KOPT-K1 (cell line): ENCODE data around the gene GARIN1A.
"Not testable (repeated sequence)": the region's sequence is repeated elsewhere in the genome, so short reads cannot be mapped to it uniquely, and the experiment has no call there.

Source experiments
- H3K27ac ChIP-seq: fragments of 200-600 bp; sonication (generic); 2 replicates; pipeline ENCODE4 v1.5.1; 2016; ENCODE audit warnings: antibody characterized with exemption, mild to moderate bottlenecking, low read depth, low read length; ENCODE audit not compliant: poor library complexity, severe bottlenecking
- H3K36me3 ChIP-seq: fragments of 200-600 bp; sonication (generic); 2 replicates; pipeline ENCODE4 v1.5.1; 2017; ENCODE audit warnings: antibody characterized with exemption, mild to moderate bottlenecking, low read length, moderate library complexity; ENCODE audit not compliant: insufficient read depth
- H3K9me3 ChIP-seq: fragments of 200-600 bp; sonication (generic); 2 replicates; pipeline ENCODE4 v1.5.1; 2017; ENCODE audit warnings: antibody characterized with exemption, low read length, mild to moderate bottlenecking; ENCODE audit not compliant: insufficient read depth, poor library complexity, severe bottlenecking

The GARIN1A gene

GRCh38 chr7:128671992-128672391 is at the start of gene GARIN1A:
GARIN1A (plus strand) TSS chr7:128672292; CDS start chr7:128672398, 106 bp downstream.
- H3K27ac ChIP-seq, result no peak within 1 kb of the TSS
- H3K36me3 ChIP-seq, result no peaks in the 10 kb centered on the region
- no peaks in the 10 kb centered on the region for H3K9me3 ChIP-seq

GRCh38 chr7:128627124-128627523 is 45.0 kb upstream of the GARIN1A start:
- H3K9me3 ChIP-seq, H3K27ac ChIP-seq: not testable (repeated sequence)
- H3K36me3 ChIP-seq, result peaks cover 74% of the 10 kb centered on the region

GRCh38 chr7:128633915-128634314 is 38.2 kb upstream of the GARIN1A start:
- H3K9me3 ChIP-seq, H3K27ac ChIP-seq: not testable (repeated sequence)
- H3K36me3 ChIP-seq, result peaks cover 66% of the 10 kb centered on the region

- not testable (repeated sequence) for H3K27ac ChIP-seq, H3K9me3 ChIP-seq
- H3K36me3 ChIP-seq, result peaks cover 36% of the 10 kb centered on the region
Observed at GRCh38 chr7:128645206-128645605, 26.9 kb upstream of the GARIN1A start.

GRCh38 chr7:128645844-128646243 is 26.2 kb upstream of the GARIN1A start:
- H3K36me3 ChIP-seq, result peaks cover 35% of the 10 kb centered on the region
- H3K9me3 ChIP-seq, H3K27ac ChIP-seq: not testable (repeated sequence)

GRCh38 chr7:128646877-128647276 is 25.2 kb upstream of the GARIN1A start:
- peaks cover 35% of the 10 kb centered on the region for H3K36me3 ChIP-seq
- H3K9me3 ChIP-seq, H3K27ac ChIP-seq: not testable (repeated sequence)

GRCh38 chr7:128651096-128651495 is 21.0 kb upstream of the GARIN1A start:
- H3K9me3 ChIP-seq, H3K27ac ChIP-seq: not testable (repeated sequence)
- peaks cover 17% of the 10 kb centered on the region for H3K36me3 ChIP-seq

GRCh38 chr7:128652606-128653005 is 19.5 kb upstream of the GARIN1A start:
- H3K36me3 ChIP-seq, result peaks cover 14% of the 10 kb centered on the region

GRCh38 chr7:128653197-128653596 is 18.9 kb upstream of the GARIN1A start:
- H3K36me3 ChIP-seq, result peaks cover 14% of the 10 kb centered on the region
- not testable (repeated sequence) for H3K9me3 ChIP-seq, H3K27ac ChIP-seq

More at GRCh38 chr7:128652606-128653005, 19.5 kb upstream of the GARIN1A start:
- H3K27ac ChIP-seq, H3K9me3 ChIP-seq: not testable (repeated sequence)

GRCh38 chr7:128654080-128654479 is 18.0 kb upstream of the GARIN1A start:
- H3K27ac ChIP-seq, H3K9me3 ChIP-seq: not testable (repeated sequence)
- peaks cover 14% of the 10 kb centered on the region for H3K36me3 ChIP-seq

- not testable (repeated sequence) for H3K9me3 ChIP-seq, H3K27ac ChIP-seq
- H3K36me3 ChIP-seq, result peaks cover 14% of the 10 kb centered on the region
Observed at GRCh38 chr7:128654501-128654900, 17.6 kb upstream of the GARIN1A start.

- not testable (repeated sequence) for H3K27ac ChIP-seq
- H3K9me3 ChIP-seq, result peaks cover 35% of the 10 kb centered on the region
- H3K36me3 ChIP-seq, result peaks cover 14% of the 10 kb centered on the region; the same call in 1 of the 2 replicates
Observed at GRCh38 chr7:128658428-128658827, 13.7 kb upstream of the GARIN1A start.

GRCh38 chr7:128660596-128660995 is 11.5 kb upstream of the GARIN1A start:
- H3K36me3 ChIP-seq, result peaks cover 9% of the 10 kb centered on the region; the same call in 1 of the 2 replicates
- no peak overlapping the region for H3K27ac ChIP-seq
- peaks cover 35% of the 10 kb centered on the region for H3K9me3 ChIP-seq

- Histone ChIP-seq H3K27ac (no peak overlapping the region), H3K36me3 (peaks cover 9% of the 10 kb centered on the region; the same call in 1 of the 2 replicates), H3K9me3 (peaks cover 35% of the 10 kb centered on the region)
Observed at GRCh38 chr7:128661446-128661845, 10.6 kb upstream of the GARIN1A start.

GRCh38 chr7:128662091-128662490 is 10.0 kb upstream of the GARIN1A start:
- peaks cover 9% of the 10 kb centered on the region; the same call in 1 of the 2 replicates for H3K36me3 ChIP-seq
- H3K9me3 ChIP-seq, result peaks cover 35% of the 10 kb centered on the region
- H3K27ac ChIP-seq, result no peak overlapping the region

GRCh38 chr7:128663223-128663622 is 8.9 kb upstream of the GARIN1A start:
- H3K27ac ChIP-seq, H3K36me3 ChIP-seq: not testable (repeated sequence)
- peaks cover 35% of the 10 kb centered on the region for H3K9me3 ChIP-seq
